K562 (cell line): ENCODE data around the gene IER3IP1. TPM values are rescaled to one million over a fixed set of nuclear protein-coding genes. Genes with fewer than 3 reads are reported as not detected.

Source experiments
- ELF4 ChIP-seq: fragments of 450-650 bp; formaldehyde crosslinking; IDR thresholded peaks from 2 replicates; pipeline ENCODE4 v1.4.0; 2022; ENCODE audit warnings: missing genetic modification characterization
- GMEB1 ChIP-seq: fragments of 250-450 bp; sonication (Bioruptor Pico); IDR thresholded peaks from 2 replicates; pipeline ENCODE4 v1.4.0; 2020; ENCODE audit warnings: mild to moderate bottlenecking
- HNRNPLL ChIP-seq: fragments of 200-400 bp; formaldehyde crosslinking; IDR thresholded peaks from 2 replicates; pipeline ENCODE4 v1.6.1; 2017; ENCODE audit warnings: low read length, low read depth, mild to moderate bottlenecking; ENCODE audit not compliant: poor library complexity, severe bottlenecking
- MAFG ChIP-seq: fragments of 450-650 bp; conservative IDR thresholded peaks from 2 replicates; pipeline ENCODE4 v1.6.1; 2016; ENCODE audit warnings: missing genetic modification characterization, missing compliant biosample characterization
- MGA ChIP-seq: fragments of 450-650 bp; IDR thresholded peaks from 2 replicates; pipeline ENCODE4 v1.6.1; 2016; ENCODE audit warnings: mild to moderate bottlenecking, moderate library complexity
- POLR2A ChIP-seq: fragments of 450-650 bp; conservative IDR thresholded peaks from 2 replicates; pipeline ENCODE4 v1.6.1; 2016
- POLR2B ChIP-seq: fragments of 450-650 bp; IDR thresholded peaks from 2 replicates; pipeline ENCODE4 v1.6.1; 2018; ENCODE audit warnings: low read depth; ENCODE audit not compliant: partially characterized antibody
- RBBP5 ChIP-seq: fragments of 200-600 bp; sonication (generic); IDR thresholded peaks from 2 replicates; pipeline ENCODE4 v1.6.1; 2012; ENCODE audit warnings: borderline replicate concordance, mild to moderate bottlenecking, low read length, control low read depth, inconsistent platforms; ENCODE audit not compliant: insufficient read depth, poor library complexity, severe bottlenecking
- TOE1 ChIP-seq, 2 experiments: fragments of 450-650 bp in 1 of 2; sonication (generic) in 1 of 2; formaldehyde crosslinking in 1 of 2; IDR thresholded peaks; 2 replicates each; pipeline versions ENCODE4 v1.7.1 to v1.8.0; 2016 to 2022; ENCODE audit warnings: borderline replicate concordance in 2 of 2, mild to moderate bottlenecking in 2 of 2, antibody characterized with exemption in 1 of 2, inconsistent platforms in 1 of 2, low read depth in 1 of 2, missing genetic modification reagents in 1 of 2, moderate library complexity in 1 of 2
- UBTF ChIP-seq, 2 experiments: IDR thresholded peaks; 2 replicates each; pipeline ENCODE4 v1.6.1; 2012; ENCODE audit warnings: improper control_type of control experiment in 2 of 2, low read depth in 2 of 2, low read length in 2 of 2, borderline replicate concordance in 1 of 2
- polyA plus RNA-seq, 8 experiments: library from polyadenylated mRNA; depleted of rRNA in 4 of 8; stranded (reverse) in 5 of 8; unstranded in 3 of 8; fragments of >200 nt; fragmentation: Nextera tagmentation in 2 of 8; fragmentation: Illumina TruSeq in 1 of 8; extraction: Ambion mirVana in 2 of 8; extraction: Trizol in 1 of 8; gene quantifications; 2 replicates each; pipeline versions ENCODE4 v1.2.1 to v1.2.3, GENCODE V29; 2011 to 2014; ENCODE audit warnings: inconsistent platforms in 1 of 8, missing spikeins in 1 of 8
- total RNA-seq, 7 experiments: library from RNA; depleted of rRNA in 6 of 7; stranded (reverse); fragments of >200 nt in 6 of 7; fragmentation: Illumina TruSeq in 2 of 7; extraction: Trizol in 2 of 7; gene quantifications; 2 replicates each; pipeline versions ENCODE4 v1.2.1 to v1.2.3, GENCODE V29; 2011 to 2021; ENCODE audit warnings: low replicate concordance in 1 of 7

The IER3IP1 gene
- total and polyA plus RNA-seq, 9 of the 15 experiments (the other 6 are each of a cell fraction or from before 2014, with no cell fraction given), result 9.0 to 38.2 (median 19.9) TPM

GRCh38 chr18:47175898-47176575 lies at the start of gene IER3IP1 (continued):
- 0 out of 2 replicates have a peak, but pooled peaks have one; percentile 32 for TF ChIP-seq MGA
- TF ChIP-seq UBTF (IDR thresholded peaks at IDR 0.05; ENCODE audit: borderline replicate concordance in 1 of 2, low read depth in 2 of 2, low read length in 2 of 2), result no peak
- peak; percentile 83 for TF ChIP-seq RBBP5
- TF ChIP-seq MAFG (tag), result no peak
- peak; percentile 48; the same call in 1 of the 2 replicates for TF ChIP-seq GMEB1 (CRISPR knock-in tag)
- TF ChIP-seq TOE1 (IDR thresholded peaks at IDR 0.05; ENCODE audit: borderline replicate concordance), result 0 out of 2 replicates have a peak, but pooled peaks have one; percentile 59
- no peak for TF ChIP-seq TOE1 (CRISPR knock-in tag; IDR thresholded peaks at IDR 0.05; ENCODE audit: borderline replicate concordance, low read depth)
- TF ChIP-seq HNRNPLL, result peak; percentile 52
- TF ChIP-seq POLR2A, result peak; percentile 81
- TF ChIP-seq ELF4 (CRISPR knock-in tag), result no peak
- peak; percentile 71 for TF ChIP-seq POLR2B
